ENCODE data around the gene N4BP2L2. TPM values are rescaled to one million over a fixed set of nuclear protein-coding genes. Genes with fewer than 3 reads are reported as not detected.

N4BP2L2 gene
- total RNA-seq, 1 experiment from 2014 or later, result 61.4 TPM

GRCh38 chr13:32535748-32536147 lies 2.8 kb downstream of the N4BP2L2 start:
- Histone ChIP-seq H2BK5ac (ENCODE audit: insufficient read length, low read length) (no peak overlapping the region), H2BK15ac (ENCODE audit: low read depth, low read length) (no peak overlapping the region), H3T11ph (ENCODE audit: low read length) (no peak overlapping the region), H3K27me3 (ENCODE audit: insufficient read depth, low read length) (no peaks in the 10 kb centered on the region), H3K23me2 (ENCODE audit: insufficient read length, low read depth, low read length, poor library complexity, severe bottlenecking) (peaks cover 9% of the 10 kb centered on the region), H2BK12ac (ENCODE audit: insufficient read length, low read depth, low read length) (no peak overlapping the region), H3K27ac (ENCODE audit: insufficient read length, low read depth, low read length) (no peak overlapping the region), H4K91ac (ENCODE audit: insufficient read length, low read depth, low read length) (no peak overlapping the region), H2AK5ac (ENCODE audit: insufficient read length, low read length) (no peak overlapping the region), H3K4me1 (ENCODE audit: insufficient read depth, low read length) (no peaks in the 10 kb centered on the region; the same call in 1 of the 2 replicates), H3K4ac (ENCODE audit: low read depth, low read length) (no peak overlapping the region), H4K8ac (replicated peaks; ENCODE audit: insufficient read length, low read depth, low read length) (no peak overlapping the region), H4K20me1 (ENCODE audit: control insufficient read depth, insufficient read depth, insufficient read length) (no peaks in the 10 kb centered on the region), H3K79me2 (ENCODE audit: insufficient read depth, low read length) (peaks cover 7% of the 10 kb centered on the region; the same call in 1 of the 2 replicates), H3K9me3 (ENCODE audit: control insufficient read depth, low read depth, low read length) (no peaks in the 10 kb centered on the region), H3K18ac (ENCODE audit: insufficient read length, low read depth, low read length) (no peak overlapping the region), H3K79me1 (ENCODE audit: insufficient read depth, low read depth, low read length, poor library complexity, severe bottlenecking) (peaks cover 3% of the 10 kb centered on the region), H3K56ac (ENCODE audit: insufficient read length, low read depth, low read length) (no peak overlapping the region), H2BK20ac (ENCODE audit: low read depth, low read length, poor library complexity, severe bottlenecking) (no peak overlapping the region), H3K4me2 (ENCODE audit: insufficient read depth, insufficient read length, low read length) (no peak overlapping the region), H2BK120ac (ENCODE audit: low read depth, low read length, poor library complexity, severe bottlenecking) (no peak overlapping the region), H3K14ac (ENCODE audit: insufficient read depth, low read length) (no peak overlapping the region), H4K5ac (ENCODE audit: insufficient read length, low read depth, low read length) (no peak overlapping the region), H3K23ac (ENCODE audit: insufficient read length, low read depth, low read length) (no peak overlapping the region), H3K9ac (ENCODE audit: extremely low read depth, insufficient read length, low read length) (no peak overlapping the region), H2AFZ (ENCODE audit: low read length) (no peak overlapping the region)
- H3K4me1 Mint-ChIP-seq, result peaks cover 26 to 33% of the 10 kb centered on the region in 2 experiments
- no peaks in the 10 kb centered on the region for H3K27me3 Mint-ChIP-seq (ENCODE audit: low read depth)
- no CpG with 5 or more reads among the region's 2 CpGs for WGBS (ENCODE audit: extremely low coverage, insufficient read length, low lambda C conversion rate)
- TF ChIP-seq CTCF (conservative IDR thresholded peaks at IDR 0.05), result no peak
- H3K9me3 Mint-ChIP-seq, result no peaks in the 10 kb centered on the region; a peak in 3 of 5 replicates
- DNase-seq, result no peak
- H3K36me3 Mint-ChIP-seq (ENCODE audit: insufficient read depth in 1 of 3, low read depth in 3 of 3), result peaks cover 12 to 40% (median 37%) of the 10 kb centered on the region in 3 experiments; a peak in 6 of 7 replicates
- no peak overlapping the region for H3K27ac Mint-ChIP-seq
- no peak overlapping the region for H3K4me3 Mint-ChIP-seq
